ENCODE measurements around the gene VPS50. TPM values are rescaled to one million over a fixed set of nuclear protein-coding genes. Genes with fewer than 3 reads are reported as not detected.

The VPS50 gene
- total RNA-seq, 6 donors from 2014 or later, result 8.3 to 30.4 (median 21.9) TPM

DNA sequence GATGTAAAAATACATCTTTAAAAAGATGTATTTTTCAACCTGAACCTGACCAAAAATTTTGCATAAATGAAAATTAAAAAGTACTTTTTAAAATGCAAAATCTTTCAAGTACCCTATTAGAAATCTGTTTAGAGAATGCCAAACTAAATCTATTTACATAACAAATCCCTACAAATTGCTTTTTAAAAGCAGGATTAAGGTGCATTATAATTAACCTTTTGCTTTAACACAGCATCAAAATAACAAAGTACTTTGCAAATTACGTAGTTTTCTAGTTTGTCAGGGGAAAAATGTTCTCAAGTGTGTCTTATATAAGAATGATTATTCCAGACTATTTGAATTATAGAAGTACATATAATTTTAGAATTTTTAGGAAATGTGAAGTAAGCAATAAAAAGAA lies 160.8 kb downstream of the VPS50 start:
- Histone ChIP-seq H3K4me1 (no peaks in the 10 kb centered on the region), H3K27me3 (no peaks in the 10 kb centered on the region), H3K36me3 (no peaks in the 10 kb centered on the region), H3K27ac (no peak overlapping the region), H3K9me3 (no peaks in the 10 kb centered on the region), H3K4me3 (no peak overlapping the region)
- DNase-seq (no peak), ATAC-seq (ENCODE audit: low FRiP score in 2 of 2) (no peak)
- TF ChIP-seq POLR2AphosphoS5 (IDR thresholded peaks at IDR 0.05), result no peak
- TF ChIP-seq EP300 (IDR thresholded peaks at IDR 0.05), result no peak
- TF ChIP-seq POLR2A (IDR thresholded peaks at IDR 0.05), result no peak
- TF ChIP-seq, protein P1, sequence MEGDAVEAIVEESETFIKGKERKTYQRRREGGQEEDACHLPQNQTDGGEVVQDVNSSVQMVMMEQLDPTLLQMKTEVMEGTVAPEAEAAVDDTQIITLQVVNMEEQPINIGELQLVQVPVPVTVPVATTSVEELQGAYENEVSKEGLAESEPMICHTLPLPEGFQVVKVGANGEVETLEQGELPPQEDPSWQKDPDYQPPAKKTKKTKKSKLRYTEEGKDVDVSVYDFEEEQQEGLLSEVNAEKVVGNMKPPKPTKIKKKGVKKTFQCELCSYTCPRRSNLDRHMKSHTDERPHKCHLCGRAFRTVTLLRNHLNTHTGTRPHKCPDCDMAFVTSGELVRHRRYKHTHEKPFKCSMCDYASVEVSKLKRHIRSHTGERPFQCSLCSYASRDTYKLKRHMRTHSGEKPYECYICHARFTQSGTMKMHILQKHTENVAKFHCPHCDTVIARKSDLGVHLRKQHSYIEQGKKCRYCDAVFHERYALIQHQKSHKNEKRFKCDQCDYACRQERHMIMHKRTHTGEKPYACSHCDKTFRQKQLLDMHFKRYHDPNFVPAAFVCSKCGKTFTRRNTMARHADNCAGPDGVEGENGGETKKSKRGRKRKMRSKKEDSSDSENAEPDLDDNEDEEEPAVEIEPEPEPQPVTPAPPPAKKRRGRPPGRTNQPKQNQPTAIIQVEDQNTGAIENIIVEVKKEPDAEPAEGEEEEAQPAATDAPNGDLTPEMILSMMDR (IDR thresholded peaks at IDR 0.05), result no peak
- WGBS, 2 donors, result 67 to 84% methylated on average over 1 of the region's 1 CpG

DNA sequence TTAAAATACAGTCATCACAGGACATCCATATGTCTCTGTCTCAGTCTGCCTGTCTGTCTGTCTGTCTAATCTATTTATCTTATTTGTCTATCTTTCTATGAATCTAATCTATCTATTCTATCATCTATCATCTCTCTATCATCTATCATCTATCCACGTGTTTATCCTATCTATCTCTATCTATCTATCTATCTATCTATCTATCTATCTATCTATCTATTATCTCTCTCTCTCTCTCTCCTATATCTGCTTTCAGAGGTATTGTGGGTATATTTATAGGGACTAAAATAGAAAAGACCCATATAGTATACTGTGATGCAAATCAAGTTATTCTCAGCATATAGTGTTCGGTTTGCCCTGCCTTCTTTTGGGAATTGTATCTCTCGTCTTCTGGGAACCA lies 167.5 kb downstream of the VPS50 start:
- Histone ChIP-seq H3K27me3 (no peaks in the 10 kb centered on the region), H3K27ac (no peak overlapping the region), H3K9me3 (no peaks in the 10 kb centered on the region), H3K36me3 (no peaks in the 10 kb centered on the region), H3K4me1 (no peaks in the 10 kb centered on the region), H3K4me3 (no peak overlapping the region)
- 84 to 85% methylated on average over 3 of the region's 3 CpGs for WGBS, 2 donors
- DNase-seq, result no peak
- TF ChIP-seq POLR2A (IDR thresholded peaks at IDR 0.05) (no peak), EP300 (IDR thresholded peaks at IDR 0.05) (no peak), POLR2AphosphoS5 (IDR thresholded peaks at IDR 0.05) (no peak)
- TF ChIP-seq, protein P1 (IDR thresholded peaks at IDR 0.05), result no peak
- ATAC-seq (ENCODE audit: low FRiP score in 2 of 2), result no peak

DNA sequence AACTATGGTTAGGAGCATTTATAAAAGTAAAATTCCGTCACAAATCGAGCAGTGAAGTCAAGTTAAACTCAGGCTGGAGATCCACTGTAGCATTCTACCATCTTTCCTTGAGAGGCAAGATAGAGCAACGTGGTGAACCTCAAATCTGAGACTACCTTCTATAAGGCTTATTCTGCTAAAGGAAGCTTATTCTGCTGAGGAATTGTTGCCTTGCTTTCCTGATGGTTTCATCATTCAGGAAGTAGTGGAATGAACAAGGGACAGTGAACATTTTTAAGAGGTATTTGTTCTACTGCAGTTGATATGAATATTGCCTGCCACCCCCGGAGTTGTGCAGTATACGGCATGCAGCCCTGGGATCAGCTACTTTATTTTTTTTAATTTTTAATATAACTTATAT lies 170.8 kb downstream of the VPS50 start:
- Histone ChIP-seq H3K36me3 (no peaks in the 10 kb centered on the region), H3K9me3 (no peaks in the 10 kb centered on the region), H3K27ac (no peak overlapping the region), H3K4me1 (no peaks in the 10 kb centered on the region), H3K27me3 (no peaks in the 10 kb centered on the region), H3K4me3 (no peak overlapping the region)
- no peak for TF ChIP-seq POLR2A (IDR thresholded peaks at IDR 0.05)
- no peak for TF ChIP-seq POLR2AphosphoS5 (IDR thresholded peaks at IDR 0.05)
- TF ChIP-seq, protein P1 (IDR thresholded peaks at IDR 0.05), result no peak
- TF ChIP-seq EP300 (IDR thresholded peaks at IDR 0.05), result no peak
- no peak for DNase-seq
- WGBS, 2 donors, result 81 to 86% methylated on average over 5 of the region's 5 CpGs
- ATAC-seq (ENCODE audit: low FRiP score in 2 of 2), result no peak

DNA sequence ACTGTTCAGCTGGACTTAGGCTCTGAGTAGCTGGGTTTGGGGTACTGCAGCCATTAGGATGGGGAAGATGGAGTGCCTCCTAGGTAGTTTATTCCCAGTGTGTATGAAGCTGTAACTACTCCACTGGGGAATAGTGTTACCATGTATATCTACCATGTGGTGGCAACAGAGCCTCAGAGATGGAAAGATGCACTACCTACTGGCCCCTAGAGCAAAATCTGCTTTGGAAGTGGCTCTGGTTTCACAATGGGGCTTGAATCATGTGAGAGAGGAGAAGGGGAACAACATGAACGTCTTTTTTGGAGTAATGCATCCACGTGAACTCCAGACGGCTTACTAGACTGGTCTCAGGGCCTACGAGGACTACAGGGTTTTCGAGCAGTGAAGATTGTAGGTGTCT lies 175.1 kb downstream of the VPS50 start:
- no peak for ATAC-seq (ENCODE audit: low FRiP score in 2 of 2)
- WGBS, 2 donors, result 86 to 91% methylated on average over 5 of the region's 5 CpGs
- TF ChIP-seq, protein P1 (IDR thresholded peaks at IDR 0.05), result no peak
- TF ChIP-seq POLR2AphosphoS5 (IDR thresholded peaks at IDR 0.05) (no peak), EP300 (IDR thresholded peaks at IDR 0.05) (no peak), POLR2A (IDR thresholded peaks at IDR 0.05) (no peak)

DNA sequence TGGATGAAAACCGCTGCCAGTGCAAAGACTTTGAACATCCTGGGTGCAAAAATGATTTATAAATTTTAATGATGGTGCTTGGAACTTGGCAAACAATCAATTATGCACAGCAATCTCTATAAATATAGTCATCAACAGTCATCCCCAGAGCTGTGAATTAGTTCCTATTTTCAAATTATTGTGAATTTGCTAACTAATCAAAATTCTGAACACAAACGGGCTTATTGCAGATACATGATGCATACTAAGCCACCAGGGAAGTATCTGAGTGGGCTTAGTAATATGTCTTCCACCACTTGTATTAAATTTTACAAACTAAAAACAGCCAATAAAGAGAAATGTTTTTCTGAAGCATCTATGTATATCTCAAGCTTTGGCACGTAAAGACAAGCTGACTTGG lies 177.2 kb downstream of the VPS50 start:
- H3K4me3 ChIP-seq, result no peak overlapping the region
- H3K36me3 ChIP-seq, result no peaks in the 10 kb centered on the region
- H3K9me3 ChIP-seq, result no peaks in the 10 kb centered on the region
- no peak overlapping the region for H3K27ac ChIP-seq
- no peaks in the 10 kb centered on the region for H3K4me1 ChIP-seq
- WGBS, 2 donors, result 69 to 75% methylated on average over 3 of the region's 3 CpGs
- ATAC-seq (ENCODE audit: low FRiP score in 2 of 2) (no peak), DNase-seq (no peak)
- TF ChIP-seq EP300 (IDR thresholded peaks at IDR 0.05), result no peak
- H3K27me3 ChIP-seq, result no peaks in the 10 kb centered on the region

More for the DNA sequence above, 175.1 kb downstream of the VPS50 start:
- Histone ChIP-seq H3K4me1 (no peaks in the 10 kb centered on the region), H3K9me3 (no peaks in the 10 kb centered on the region), H3K27ac (no peak overlapping the region), H3K27me3 (no peaks in the 10 kb centered on the region), H3K36me3 (no peaks in the 10 kb centered on the region), H3K4me3 (no peak overlapping the region)
- no peak for DNase-seq

Other genes starting within 250 kb of the VPS50 start
- gene SAMD9, start 114.4 kb upstream of the VPS50 start, total RNA-seq, result 10 to 100 TPM in 5 of 6 donors, 1 to 10 TPM in 1; 5.3 to 19.1 (median 11.6) TPM
- gene SAMD9L, start 84.0 kb upstream of the VPS50 start, total RNA-seq, result 10 to 100 TPM; 20.7 to 50.6 (median 32.5) TPM
- 1 to 10 TPM in 1 of 6 donors, under 1 TPM in 3, not detected in 2; 0.30 to 7.3 (median 0.30) TPM for gene HEPACAM2, start 5.9 kb upstream of the VPS50 start, total RNA-seq